Measurements from ENCODE around the gene FOXP1.

DNA sequence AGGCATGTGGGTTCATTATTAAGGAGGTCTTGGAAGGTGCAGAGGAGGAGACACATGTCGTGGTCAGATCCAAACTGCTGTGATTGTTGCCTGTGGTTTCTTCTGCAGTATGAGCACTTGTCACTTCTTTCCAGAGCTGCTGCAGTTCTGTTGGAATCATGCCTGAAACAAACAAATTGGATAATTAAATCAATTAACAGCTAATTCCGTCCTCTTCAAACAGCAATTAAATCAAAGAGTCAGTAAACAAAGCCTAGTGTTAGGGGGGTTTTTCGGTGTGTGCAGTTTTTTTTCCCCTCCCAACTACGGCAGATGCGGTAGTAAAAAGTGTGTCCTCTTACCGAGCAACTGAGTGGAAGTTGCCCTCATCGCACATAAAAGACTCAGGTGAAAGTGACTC, 542.2 kb downstream of the FOXP1 start:
- TF ChIP-seq, protein P1, sequence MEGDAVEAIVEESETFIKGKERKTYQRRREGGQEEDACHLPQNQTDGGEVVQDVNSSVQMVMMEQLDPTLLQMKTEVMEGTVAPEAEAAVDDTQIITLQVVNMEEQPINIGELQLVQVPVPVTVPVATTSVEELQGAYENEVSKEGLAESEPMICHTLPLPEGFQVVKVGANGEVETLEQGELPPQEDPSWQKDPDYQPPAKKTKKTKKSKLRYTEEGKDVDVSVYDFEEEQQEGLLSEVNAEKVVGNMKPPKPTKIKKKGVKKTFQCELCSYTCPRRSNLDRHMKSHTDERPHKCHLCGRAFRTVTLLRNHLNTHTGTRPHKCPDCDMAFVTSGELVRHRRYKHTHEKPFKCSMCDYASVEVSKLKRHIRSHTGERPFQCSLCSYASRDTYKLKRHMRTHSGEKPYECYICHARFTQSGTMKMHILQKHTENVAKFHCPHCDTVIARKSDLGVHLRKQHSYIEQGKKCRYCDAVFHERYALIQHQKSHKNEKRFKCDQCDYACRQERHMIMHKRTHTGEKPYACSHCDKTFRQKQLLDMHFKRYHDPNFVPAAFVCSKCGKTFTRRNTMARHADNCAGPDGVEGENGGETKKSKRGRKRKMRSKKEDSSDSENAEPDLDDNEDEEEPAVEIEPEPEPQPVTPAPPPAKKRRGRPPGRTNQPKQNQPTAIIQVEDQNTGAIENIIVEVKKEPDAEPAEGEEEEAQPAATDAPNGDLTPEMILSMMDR (IDR thresholded peaks at IDR 0.05; ENCODE audit: low read length) = no peak
- TF ChIP-seq EZH2 (IDR thresholded peaks at IDR 0.05; ENCODE audit: borderline replicate concordance, low read length) = no peak
